Progenitor cell of endocrine pancreas (in vitro differentiated cells): ENCODE measurements around the gene BRF1. TPM values are rescaled to one million over a fixed set of nuclear protein-coding genes. Genes with fewer than 3 reads are reported as not detected.

Experiments used
- DNase-seq: peaks from one replicate; pipeline ENCODE4 v3.0.0; 2021; ENCODE audit warnings: low spot score; ENCODE audit not compliant: unreplicated experiment
- H3K27ac Mint-ChIP-seq: 2 replicates; pipeline ENCODE4 v1.8.0; 2021; ENCODE audit warnings: mild to moderate bottlenecking, moderate library complexity, mixed read lengths
- H3K27me3 Mint-ChIP-seq: 2 replicates; pipeline ENCODE4 v1.8.0; 2021; ENCODE audit warnings: mixed read lengths
- H3K36me3 Mint-ChIP-seq: 2 replicates; pipeline ENCODE4 v1.8.0; 2022; ENCODE audit warnings: mixed read lengths; ENCODE audit not compliant: insufficient read depth
- H3K4me1 Mint-ChIP-seq: 2 replicates; pipeline ENCODE4 v1.8.0; 2021; ENCODE audit warnings: low read depth, mixed read lengths
- H3K4me3 Mint-ChIP-seq: 2 replicates; pipeline ENCODE4 v1.8.0; 2021; ENCODE audit warnings: low read depth, mild to moderate bottlenecking, moderate library complexity, mixed read lengths
- H3K9me3 Mint-ChIP-seq: 2 replicates; pipeline ENCODE4 v1.8.0; 2021; ENCODE audit warnings: low read depth, mixed read lengths
- CTCF ChIP-seq: fragments of 200-600 bp; sonication (generic); IDR thresholded peaks from one replicate; pipeline ENCODE4 v1.5.0; 2021; ENCODE audit warnings: antibody characterized with exemption, mild to moderate bottlenecking; ENCODE audit not compliant: unreplicated experiment
- total RNA-seq: library from RNA; stranded (reverse); gene quantifications from 2 replicates; pipeline ENCODE4 v1.2.1, GENCODE V29; 2021

BRF1 gene
- total RNA-seq, 1 donor from 2014 or later, result 49.9 TPM

- H3K27ac Mint-ChIP-seq, result no peak overlapping the region
Observed at GRCh38 chr14:105275267-105275946, 25.4 kb downstream of the BRF1 start.

GRCh38 chr14:105274637-105275036 lies 26.2 kb downstream of the BRF1 start:
- no peak overlapping the region for H3K27ac Mint-ChIP-seq
- DNase-seq, result no peak
- no peak overlapping the region for H3K4me3 Mint-ChIP-seq
- H3K9me3 Mint-ChIP-seq, result no peaks in the 10 kb centered on the region
- H3K4me1 Mint-ChIP-seq, result peaks cover 16% of the 10 kb centered on the region
- no peaks in the 10 kb centered on the region for H3K27me3 Mint-ChIP-seq
- H3K36me3 Mint-ChIP-seq, result peaks cover 2% of the 10 kb centered on the region
- TF ChIP-seq CTCF, result no peak

More at GRCh38 chr14:105275267-105275946, 25.4 kb downstream of the BRF1 start:
- Mint-ChIP-seq H3K27me3 (no peaks in the 10 kb centered on the region), H3K36me3 (peaks cover 2% of the 10 kb centered on the region), H3K9me3 (no peaks in the 10 kb centered on the region), H3K4me1 (peaks cover 16% of the 10 kb centered on the region), H3K4me3 (no peak overlapping the region)
- no peak for TF ChIP-seq CTCF
- DNase-seq, result no peak

GRCh38 chr14:105273062-105273461 lies 27.7 kb downstream of the BRF1 start:
- no peaks in the 10 kb centered on the region for H3K9me3 Mint-ChIP-seq
- H3K36me3 Mint-ChIP-seq, result peaks cover 2% of the 10 kb centered on the region
- no peak for TF ChIP-seq CTCF
- DNase-seq, result no peak
- H3K4me1 Mint-ChIP-seq, result peaks cover 16% of the 10 kb centered on the region
- H3K27ac Mint-ChIP-seq, result no peak overlapping the region
- H3K4me3 Mint-ChIP-seq, result no peak overlapping the region
- H3K27me3 Mint-ChIP-seq, result no peaks in the 10 kb centered on the region

- Mint-ChIP-seq H3K27me3 (no peaks in the 10 kb centered on the region), H3K4me3 (no peak overlapping the region), H3K27ac (no peak overlapping the region), H3K36me3 (peaks cover 2% of the 10 kb centered on the region), H3K4me1 (peaks cover 16% of the 10 kb centered on the region), H3K9me3 (no peaks in the 10 kb centered on the region)
- TF ChIP-seq CTCF, result no peak
- DNase-seq, result no peak
Observed at GRCh38 chr14:105272623-105273022, 28.2 kb downstream of the BRF1 start.

- Mint-ChIP-seq H3K4me3 (no peak overlapping the region), H3K27ac (no peak overlapping the region), H3K27me3 (no peaks in the 10 kb centered on the region), H3K36me3 (peaks cover 4% of the 10 kb centered on the region), H3K9me3 (no peaks in the 10 kb centered on the region), H3K4me1 (peaks cover 16% of the 10 kb centered on the region)
- TF ChIP-seq CTCF, result no peak
- DNase-seq, result no peak
Observed at GRCh38 chr14:105271224-105271890, 29.4 kb downstream of the BRF1 start.
